Common myeloid progenitor, CD34-positive (primary cell): ENCODE results near the gene ARHGAP36.
A peak's percentile ranks its signal among the peaks of the same experiment; 100 is the strongest.

Source experiments
- CTCF ChIA-PET: fragments of 350-600 bp; sonication (Branson Sonifier 250); formaldehyde crosslinking; loops from one replicate; lab custom pipeline; 2021; ENCODE audit warnings: antibody characterized with exemption; lab: Charles Lee
- POLR2A ChIA-PET: fragments of 350-600 bp; sonication (Branson Sonifier 250); formaldehyde crosslinking; loops from one replicate; lab custom pipeline; 2021; ENCODE audit warnings: antibody characterized with exemption; lab: Charles Lee
- DNase-seq, 3 donors: peaks; one replicate each; pipeline versions ENCODE4 v3.0.0 to v3.0.0-alpha.2; 2013
- H3K27ac ChIP-seq, 2 experiments: 1 replicate in 1 of 2; 2 replicates in 1 of 2; pipeline ENCODE4 v1.7.0; 2013; ENCODE audit warnings: inconsistent platforms in 2 of 2, low read length in 2 of 2, mild to moderate bottlenecking in 2 of 2, low read depth in 1 of 2, moderate library complexity in 1 of 2; ENCODE audit not compliant: severe bottlenecking in 2 of 2, insufficient read depth in 1 of 2, poor library complexity in 1 of 2
- H3K27me3 ChIP-seq, 5 experiments: replicated peaks in 2 of 5; 1 replicate in 3 of 5; 2 replicates in 2 of 5; pipeline versions ENCODE4 v1.6.1 to v1.7.0; 2013; ENCODE audit warnings: low read length in 4 of 5, mild to moderate bottlenecking in 2 of 5, moderate library complexity in 2 of 5, inconsistent platforms in 1 of 5; ENCODE audit not compliant: insufficient read depth in 5 of 5, control insufficient read depth in 4 of 5
- H3K36me3 ChIP-seq, 4 experiments: 1 replicate in 2 of 4; 2 replicates in 2 of 4; pipeline versions ENCODE4 v1.6.1 to v1.7.0; 2013; ENCODE audit warnings: low read length in 3 of 4, control low read depth in 1 of 4, mild to moderate bottlenecking in 1 of 4; ENCODE audit not compliant: control insufficient read depth in 4 of 4, insufficient read depth in 4 of 4
- H3K4me1 ChIP-seq, 4 experiments: 1 replicate in 3 of 4; 2 replicates in 1 of 4; pipeline versions ENCODE4 v1.6.1 to v1.7.1; 2013; ENCODE audit warnings: low read length in 3 of 4, mild to moderate bottlenecking in 3 of 4, control low read depth in 1 of 4, inconsistent platforms in 1 of 4, moderate library complexity in 1 of 4; ENCODE audit not compliant: control insufficient read depth in 4 of 4, insufficient read depth in 4 of 4; ENCODE audit errors: control extremely low read depth in 1 of 4
- H3K4me3 ChIP-seq, 7 experiments: 1 replicate in 4 of 7; 2 replicates in 3 of 7; pipeline versions ENCODE4 v1.5.1 to v1.7.0; 2013; ENCODE audit warnings: mild to moderate bottlenecking in 7 of 7, low read length in 6 of 7, moderate library complexity in 6 of 7, inconsistent platforms in 2 of 7, low read depth in 2 of 7, control low read depth in 1 of 7; ENCODE audit not compliant: insufficient read depth in 4 of 7, control insufficient read depth in 1 of 7; ENCODE audit errors: extremely low read depth in 1 of 7
- H3K9me3 ChIP-seq, 5 experiments: 1 replicate in 4 of 5; 2 replicates in 1 of 5; pipeline versions ENCODE4 v1.6.1 to v1.7.1; 2013; ENCODE audit warnings: low read length in 4 of 5, mild to moderate bottlenecking in 2 of 5, inconsistent platforms in 1 of 5, low read depth in 1 of 5, moderate library complexity in 1 of 5; ENCODE audit not compliant: control insufficient read depth in 4 of 5, insufficient read depth in 2 of 5; ENCODE audit errors: control extremely low read depth in 1 of 5
- WGBS: methylation state at CpG from one replicate; pipeline ENCODE4 v1.1.5; 2013; ENCODE audit not compliant: insufficient coverage; 5-methylcytosine and 5-hydroxymethylcytosine counted together

Gene ARHGAP36

DNA sequence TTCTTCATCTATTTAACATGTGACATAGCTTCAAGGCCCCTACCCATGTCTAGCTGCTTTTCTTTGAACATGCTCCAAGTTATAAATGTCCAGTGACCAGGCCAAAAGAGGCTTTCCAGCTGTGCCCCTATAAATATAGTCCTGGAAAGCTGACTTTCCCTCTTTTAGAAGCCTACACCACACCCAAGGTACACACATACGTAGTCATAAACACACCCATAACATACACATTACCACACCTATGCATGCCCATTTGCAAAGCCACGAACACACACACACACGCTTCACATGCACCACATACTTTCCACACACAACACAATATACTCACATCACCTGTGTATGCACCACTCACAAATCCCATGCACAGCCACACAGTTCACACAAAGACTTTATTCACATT is 2.0 kb downstream of the ARHGAP36 start:
- 95% methylated on average over 3 of the region's 3 CpGs for WGBS
- H3K36me3 ChIP-seq: no peaks in the 10 kb centered on the region
- H3K27me3 ChIP-seq: peaks cover 3 to 73% (median 18%) of the 10 kb centered on the region in 5 experiments
- no peaks in the 10 kb centered on the region for H3K9me3 ChIP-seq
- ChIA-PET POLR2A (no interaction called here), CTCF (no interaction called here)
- no peak overlapping the region for H3K4me3 ChIP-seq
- no peak for DNase-seq
- no peaks in the 10 kb centered on the region for H3K4me1 ChIP-seq
- H3K27ac ChIP-seq: no peak overlapping the region

DNA sequence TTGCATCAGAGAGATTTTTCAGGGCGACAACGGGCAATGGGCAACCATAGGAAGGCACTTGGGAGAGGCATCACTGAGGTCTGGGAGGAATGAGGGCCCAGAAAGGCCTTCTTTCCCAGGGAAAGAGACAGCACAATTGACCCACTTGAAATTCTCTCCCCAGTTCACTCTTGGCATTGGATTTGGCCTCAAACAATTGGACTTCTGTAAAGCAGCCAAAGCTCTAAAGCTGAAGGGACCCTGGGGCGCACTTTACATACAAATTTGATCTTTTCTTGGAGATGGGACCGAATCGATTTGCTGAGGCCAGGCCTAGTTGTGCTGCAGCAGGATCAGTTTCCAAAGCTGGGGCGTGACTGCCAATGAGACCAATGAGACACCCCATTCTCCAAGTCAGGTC is 3.2 kb downstream of the ARHGAP36 start:
- H3K27me3 ChIP-seq: peaks cover 0 to 76% (median 19%) of the 10 kb centered on the region in 5 experiments
- ChIA-PET POLR2A (no interaction called here), CTCF (no interaction called here)
- DNase-seq: no peak
- H3K36me3 ChIP-seq: no peaks in the 10 kb centered on the region
- no peak overlapping the region for H3K27ac ChIP-seq
- H3K9me3 ChIP-seq: no peaks in the 10 kb centered on the region
- WGBS: 69% methylated on average over 6 of the region's 6 CpGs
- no peaks in the 10 kb centered on the region for H3K4me1 ChIP-seq
- H3K4me3 ChIP-seq: no peak overlapping the region

DNA sequence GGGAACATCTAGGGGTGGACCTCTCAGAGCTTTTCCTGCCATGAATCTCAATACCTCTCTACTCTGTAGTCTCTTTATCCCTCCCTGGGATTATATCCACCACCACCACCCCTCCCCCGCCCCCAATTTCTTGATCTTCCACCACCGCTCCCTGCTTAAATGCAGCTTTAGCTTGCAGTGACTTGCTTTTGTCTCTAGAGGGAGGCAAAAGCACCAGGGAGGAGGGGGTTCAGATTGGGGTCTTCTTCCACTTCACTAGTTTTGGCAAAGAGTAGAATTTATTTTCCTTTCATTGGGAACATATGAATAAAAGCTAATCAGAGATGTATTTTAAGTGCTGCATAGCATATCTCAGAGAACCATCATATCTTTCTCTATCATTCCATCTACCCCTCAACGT is 5.5 kb downstream of the ARHGAP36 start:
- Histone ChIP-seq H3K9me3 (no peaks in the 10 kb centered on the region), H3K27ac (no peak overlapping the region), H3K4me3 (no peak overlapping the region), H3K36me3 (no peaks in the 10 kb centered on the region), H3K27me3 (peaks cover 2 to 73% (median 21%) of the 10 kb centered on the region in 5 experiments), H3K4me1 (peaks cover 0 to 8% (median 2%) of the 10 kb centered on the region in 4 experiments)
- 17% methylated on average over 1 of the region's 3 CpGs for WGBS
- ChIA-PET POLR2A (no interaction called here), CTCF (no interaction called here)
- no peak for DNase-seq

DNA sequence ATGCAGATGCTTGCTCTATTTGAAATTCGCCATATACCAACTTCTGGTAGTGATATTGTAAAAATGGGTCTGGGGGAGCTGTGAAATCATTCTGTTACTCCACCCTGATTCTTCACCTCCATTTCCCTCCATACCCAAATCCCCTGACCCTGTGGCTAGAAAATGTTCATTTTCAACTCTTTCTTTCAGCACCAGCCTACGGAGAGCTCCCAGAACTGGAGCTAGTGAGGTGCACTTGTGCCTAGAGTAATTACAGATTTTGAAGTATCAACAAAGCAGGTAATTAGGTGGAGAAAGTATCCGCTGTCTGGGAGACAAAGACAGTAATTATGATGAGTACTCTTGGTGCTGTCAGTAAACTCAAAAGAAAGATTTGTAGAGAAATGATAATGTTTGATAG is 8.1 kb downstream of the ARHGAP36 start:
- Histone ChIP-seq H3K36me3 (no peaks in the 10 kb centered on the region), H3K4me1 (peaks cover 0 to 8% (median 2%) of the 10 kb centered on the region in 4 experiments), H3K9me3 (no peaks in the 10 kb centered on the region), H3K27ac (no peak overlapping the region), H3K27me3 (peaks cover 2 to 75% (median 29%) of the 10 kb centered on the region in 5 experiments), H3K4me3 (no peak overlapping the region)
- 30% methylated on average over 1 of the region's 3 CpGs for WGBS
- no peak for DNase-seq
- ChIA-PET CTCF (no interaction called here), POLR2A (no interaction called here)

DNA sequence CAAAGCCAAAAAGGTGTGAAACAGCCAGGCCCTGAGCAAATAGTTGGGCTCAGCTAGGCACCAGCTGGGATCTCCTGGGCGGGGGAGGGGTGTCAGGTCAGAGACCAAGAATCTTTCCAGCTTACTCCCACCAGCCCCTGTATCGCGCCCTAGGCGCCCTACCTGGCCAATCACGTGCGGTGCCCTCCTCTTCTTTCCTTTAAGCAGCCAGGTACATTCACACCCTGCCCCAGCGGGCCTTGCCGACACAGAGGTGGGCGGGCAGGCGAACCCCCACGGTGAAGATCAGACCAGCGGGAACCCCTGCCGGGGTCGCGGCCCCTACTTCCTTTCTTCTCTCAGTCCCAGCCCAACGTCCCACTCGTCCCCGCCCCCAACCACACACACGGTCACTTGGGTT is 9.1 kb downstream of the ARHGAP36 start:
- WGBS: 30% methylated on average over 18 of the region's 19 CpGs
- H3K36me3 ChIP-seq: no peaks in the 10 kb centered on the region
- peaks cover 0 to 8% (median 2%) of the 10 kb centered on the region in 4 experiments for H3K4me1 ChIP-seq

DNA sequence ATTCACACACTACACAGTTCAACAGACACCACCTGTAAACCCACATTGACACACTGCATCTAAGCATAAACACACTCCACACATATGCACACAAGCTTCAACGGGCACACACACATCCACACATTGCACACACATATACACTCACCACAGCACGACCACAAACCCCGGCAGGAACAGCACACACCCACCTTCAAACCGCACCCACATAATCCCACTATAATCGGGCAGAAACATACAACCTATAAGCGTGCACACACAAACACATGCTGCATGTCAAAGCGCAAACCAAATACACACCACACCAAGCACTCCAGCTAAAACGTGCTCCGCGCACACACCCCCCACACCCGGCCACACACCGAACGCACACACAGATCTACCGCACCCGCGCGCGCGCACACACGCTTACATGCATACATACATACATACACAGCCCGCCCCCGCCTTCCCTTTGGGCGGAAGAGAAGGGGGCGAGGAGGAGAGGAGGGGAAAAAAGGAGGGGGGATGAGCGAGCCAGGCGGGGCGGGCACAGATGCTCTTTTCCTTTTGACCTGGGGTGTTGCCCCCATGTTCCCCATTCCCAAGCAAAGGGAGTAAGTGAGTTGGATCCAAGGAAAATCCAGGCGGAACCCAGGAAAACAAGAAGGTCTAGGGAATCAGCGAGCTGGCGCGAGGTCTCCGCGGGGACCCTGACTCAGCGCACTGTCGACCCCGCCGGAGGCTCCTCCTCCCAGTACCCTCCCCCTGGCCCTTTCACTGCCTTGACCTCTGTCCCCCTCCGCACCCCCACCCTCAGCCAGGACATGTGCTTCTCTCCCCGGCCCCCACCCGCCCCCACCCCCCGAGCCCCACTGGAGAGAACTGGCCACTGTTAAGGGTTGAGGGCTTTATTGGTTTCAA is 9.9 kb downstream of the ARHGAP36 start:
- 22% methylated on average over 16 of the region's 41 CpGs for WGBS
- peak in 2 of 3 donors; percentile 36 to 57 for DNase-seq
- peaks cover 2 to 90% (median 31%) of the 10 kb centered on the region in 5 experiments for H3K27me3 ChIP-seq

More for the DNA sequence above, 9.1 kb downstream of the ARHGAP36 start:
- no peak for DNase-seq
- ChIA-PET POLR2A (no interaction called here), CTCF (no interaction called here)
- no peak overlapping the region for H3K27ac ChIP-seq
- H3K9me3 ChIP-seq: no peaks in the 10 kb centered on the region
- no peak overlapping the region for H3K4me3 ChIP-seq
- H3K27me3 ChIP-seq: peaks cover 2 to 82% (median 26%) of the 10 kb centered on the region in 5 experiments

More for the DNA sequence above, 9.9 kb downstream of the ARHGAP36 start:
- ChIA-PET CTCF (no interaction called here), POLR2A (no interaction called here)
- H3K9me3 ChIP-seq: no peaks in the 10 kb centered on the region
- H3K4me3 ChIP-seq: peak overlapping the region in 1 of 7 experiments; percentile 10
- H3K4me1 ChIP-seq: peaks cover 0 to 8% (median 2%) of the 10 kb centered on the region in 4 experiments
- H3K36me3 ChIP-seq: no peaks in the 10 kb centered on the region
- no peak overlapping the region for H3K27ac ChIP-seq
